Suprapubic skin (tissue), 4 donors: ENCODE data around the gene WDR33. TPM values are rescaled to one million over a fixed set of nuclear protein-coding genes. Genes with fewer than 3 reads are reported as not detected.

ENCODE experiments used
- DNase-seq, 2 donors: peaks; one replicate each; pipeline ENCODE4 v3.0.0-alpha.2; 2019; ENCODE audit warnings: low spot score in 2 of 2
- H3K27ac ChIP-seq: fragments of 200-600 bp; sonication (generic); one replicate; pipeline ENCODE4 v1.5.1; 2019
- H3K27me3 ChIP-seq: fragments of 200-600 bp; sonication (generic); one replicate; pipeline ENCODE4 v1.5.1; 2019
- H3K36me3 ChIP-seq: fragments of 200-600 bp; sonication (generic); one replicate; pipeline ENCODE4 v1.5.1; 2019
- H3K4me1 ChIP-seq: fragments of 200-600 bp; sonication (generic); one replicate; pipeline ENCODE4 v1.5.1; 2019
- H3K4me3 ChIP-seq: fragments of 200-600 bp; sonication (generic); one replicate; pipeline ENCODE4 v1.5.1; 2019; ENCODE audit warnings: mild to moderate bottlenecking
- H3K9me3 ChIP-seq: fragments of 200-600 bp; sonication (generic); one replicate; pipeline ENCODE4 v1.5.1; 2019
- CTCF ChIP-seq, 2 donors: fragments of 200-600 bp in 1 of 2; fragments of 450-650 bp in 1 of 2; sonication (generic) in 1 of 2; IDR thresholded peaks; one replicate each; pipeline ENCODE4 v1.5.1; 2016 to 2019; ENCODE audit warnings: antibody characterized with exemption in 2 of 2, mild to moderate bottlenecking in 1 of 2, moderate library complexity in 1 of 2
- EP300 ChIP-seq: sonication (generic); formaldehyde crosslinking; IDR thresholded peaks from one replicate; pipeline ENCODE4 v1.6.1; 2017; ENCODE audit warnings: antibody characterized with exemption
- POLR2A ChIP-seq, 2 donors: fragments of 450-650 bp; IDR thresholded peaks; one replicate each; pipeline ENCODE4 v1.6.1; 2017; ENCODE audit warnings: antibody characterized with exemption in 2 of 2, mild to moderate bottlenecking in 2 of 2, moderate library complexity in 2 of 2
- POLR2AphosphoS5 ChIP-seq, 3 donors: sonication (generic); formaldehyde crosslinking; IDR thresholded peaks; one replicate each; pipeline ENCODE4 v1.6.1; 2017; ENCODE audit warnings: antibody characterized with exemption in 3 of 3
- WGBS: methylation state at CpG from one replicate; pipeline ENCODE4 v1.1.5; 2018; 5-methylcytosine and 5-hydroxymethylcytosine counted together
- total RNA-seq, 4 donors: library from RNA; depleted of rRNA; stranded (reverse); fragments of >200 nt; gene quantifications; one replicate each; pipeline ENCODE4 v1.1.0, GENCODE V29; 2016

Gene WDR33
- total RNA-seq, 4 donors from 2014 or later = 31.9 to 85.8 (median 44.1) TPM

GRCh38 chr2:127719301-127720218 lies 91.4 kb downstream of the WDR33 start:
- TF ChIP-seq POLR2AphosphoS5 (IDR thresholded peaks at IDR 0.05) = no peak
- no peak for TF ChIP-seq CTCF (IDR thresholded peaks at IDR 0.05)
- no peak for TF ChIP-seq POLR2A (IDR thresholded peaks at IDR 0.05)
- TF ChIP-seq EP300 = no peak
- H3K27me3 ChIP-seq = no peaks in the 10 kb centered on the region
- no peak overlapping the region for H3K4me3 ChIP-seq
- no peak overlapping the region for H3K27ac ChIP-seq
- no peak for DNase-seq
- H3K9me3 ChIP-seq = no peaks in the 10 kb centered on the region
- H3K4me1 ChIP-seq = no peaks in the 10 kb centered on the region
- H3K36me3 ChIP-seq = peaks cover 70% of the 10 kb centered on the region
- WGBS = 90% methylated on average over 2 of the region's 13 CpGs

GRCh38 chr2:127718271-127718670 lies 92.7 kb downstream of the WDR33 start:
- no peak for TF ChIP-seq POLR2AphosphoS5 (IDR thresholded peaks at IDR 0.05)
- no peak for TF ChIP-seq CTCF (IDR thresholded peaks at IDR 0.05)
- TF ChIP-seq POLR2A (IDR thresholded peaks at IDR 0.05) = no peak
- no peak for TF ChIP-seq EP300
- Histone ChIP-seq H3K36me3 (peaks cover 76% of the 10 kb centered on the region), H3K4me1 (no peaks in the 10 kb centered on the region), H3K27me3 (no peaks in the 10 kb centered on the region), H3K4me3 (no peak overlapping the region), H3K27ac (no peak overlapping the region), H3K9me3 (no peaks in the 10 kb centered on the region)
- no peak for DNase-seq
- 96% methylated on average over 4 of the region's 4 CpGs for WGBS

- no peak overlapping the region for H3K4me3 ChIP-seq
- TF ChIP-seq CTCF (IDR thresholded peaks at IDR 0.05) = no peak
- TF ChIP-seq EP300 = no peak
- TF ChIP-seq POLR2AphosphoS5 (IDR thresholded peaks at IDR 0.05) = no peak
- TF ChIP-seq POLR2A (IDR thresholded peaks at IDR 0.05) = no peak
- peaks cover 57% of the 10 kb centered on the region for H3K36me3 ChIP-seq
- no peak overlapping the region for H3K27ac ChIP-seq
- H3K27me3 ChIP-seq = no peaks in the 10 kb centered on the region
- no peak for DNase-seq
- H3K4me1 ChIP-seq = no peaks in the 10 kb centered on the region
- no peaks in the 10 kb centered on the region for H3K9me3 ChIP-seq
- WGBS = 94% methylated on average over 14 of the region's 14 CpGs
These were observed 95.1 kb downstream of the WDR33 start for GRCh38 chr2:127715778-127716449.

GRCh38 chr2:127713562-127713961 lies 97.4 kb downstream of the WDR33 start:
- no peaks in the 10 kb centered on the region for H3K9me3 ChIP-seq
- TF ChIP-seq POLR2A (IDR thresholded peaks at IDR 0.05) = no peak
- no peak for TF ChIP-seq CTCF (IDR thresholded peaks at IDR 0.05)
- TF ChIP-seq POLR2AphosphoS5 (IDR thresholded peaks at IDR 0.05) = no peak
- TF ChIP-seq EP300 = no peak
- no peaks in the 10 kb centered on the region for H3K27me3 ChIP-seq
- no peak for DNase-seq
- peaks cover 53% of the 10 kb centered on the region for H3K36me3 ChIP-seq
- WGBS = 92% methylated on average over 25 of the region's 25 CpGs
- no peak overlapping the region for H3K4me3 ChIP-seq
- H3K4me1 ChIP-seq = peaks cover under 1% of the 10 kb centered on the region
- no peak overlapping the region for H3K27ac ChIP-seq

GRCh38 chr2:127712999-127713398 lies 98.0 kb downstream of the WDR33 start:
- Histone ChIP-seq H3K27me3 (no peaks in the 10 kb centered on the region), H3K4me3 (no peak overlapping the region), H3K27ac (no peak overlapping the region), H3K4me1 (peaks cover 6% of the 10 kb centered on the region), H3K9me3 (no peaks in the 10 kb centered on the region), H3K36me3 (peaks cover 53% of the 10 kb centered on the region)
- DNase-seq = no peak
- 90% methylated on average over 2 of the region's 2 CpGs for WGBS
- TF ChIP-seq POLR2A (IDR thresholded peaks at IDR 0.05) (no peak), POLR2AphosphoS5 (IDR thresholded peaks at IDR 0.05) (no peak), CTCF (IDR thresholded peaks at IDR 0.05) (no peak), EP300 (no peak)
